GM18502 (cell line): ENCODE results near the gene BARHL1.

Experiments used
- ATAC-seq: cut with Tn5 transposase; IDR thresholded peaks from one replicate; pipeline ENCODE4 v1.9.1; 2021; ENCODE audit warnings: mild to moderate bottlenecking; ENCODE audit not compliant: unreplicated experiment, poor library complexity

BARHL1 gene

GRCh38 chr9:132585954-132586829 lies 3.8 kb downstream of the BARHL1 start:
- ATAC-seq: no peak

- no peak for ATAC-seq
Measured at GRCh38 chr9:132586830-132587591, 4.6 kb downstream of the BARHL1 start.

GRCh38 chr9:132587592-132587955 lies 5.2 kb downstream of the BARHL1 start:
- no peak for ATAC-seq

- ATAC-seq: no peak
Measured at GRCh38 chr9:132588098-132588497, 5.7 kb downstream of the BARHL1 start.

- no peak for ATAC-seq
Measured at GRCh38 chr9:132588501-132589147, 6.2 kb downstream of the BARHL1 start.

- ATAC-seq: no peak
Measured at GRCh38 chr9:132589148-132590036, 7.0 kb downstream of the BARHL1 start.

GRCh38 chr9:132590037-132590317 lies 7.6 kb downstream of the BARHL1 start:
- no peak for ATAC-seq

- no peak for ATAC-seq
Measured at GRCh38 chr9:132590318-132591182, 8.1 kb downstream of the BARHL1 start.

- no peak for ATAC-seq
Measured at GRCh38 chr9:132591244-132591643, 8.8 kb downstream of the BARHL1 start.

- no peak for ATAC-seq
Measured at GRCh38 chr9:132591751-132592314, 9.4 kb downstream of the BARHL1 start.

GRCh38 chr9:132592451-132592850 lies 10.0 kb downstream of the BARHL1 start:
- no peak for ATAC-seq

GRCh38 chr9:132594412-132594811 lies 12.0 kb downstream of the BARHL1 start:
- no peak for ATAC-seq

GRCh38 chr9:132595319-132595718 lies 12.9 kb downstream of the BARHL1 start:
- no peak for ATAC-seq

GRCh38 chr9:132596200-132596599 lies 13.8 kb downstream of the BARHL1 start:
- ATAC-seq: no peak

- ATAC-seq: no peak
Measured at GRCh38 chr9:132597073-132597775, 14.8 kb downstream of the BARHL1 start.

GRCh38 chr9:132600326-132600984 lies 18.0 kb downstream of the BARHL1 start:
- ATAC-seq: no peak

GRCh38 chr9:132602207-132602606 lies 19.8 kb downstream of the BARHL1 start:
- ATAC-seq: no peak

GRCh38 chr9:132605387-132605786 lies 23.0 kb downstream of the BARHL1 start:
- ATAC-seq: no peak
